Vagina (tissue), 2 donors: ENCODE results near the gene TFCP2L1.

Source experiments
- POLR2AphosphoS5 ChIP-seq, 2 donors: sonication (generic); formaldehyde crosslinking; IDR thresholded peaks; one replicate each; pipeline ENCODE4 v1.9.0; 2017; ENCODE audit warnings: antibody characterized with exemption in 2 of 2, mild to moderate bottlenecking in 2 of 2, low read depth in 1 of 2; ENCODE audit not compliant: insufficient read depth in 1 of 2
- TF ChIP-seq, protein P1 (sequence below), 3 experiments: fragments of 450-650 bp in 2 of 3; fragments of 200-600 bp in 1 of 3; sonication (generic) in 1 of 3; IDR thresholded peaks; one replicate each; pipeline ENCODE4 v1.5.1; 2017 to 2019; ENCODE audit warnings: antibody characterized with exemption in 3 of 3, mild to moderate bottlenecking in 2 of 3, moderate library complexity in 2 of 3

- TF ChIP-seq, protein P1, sequence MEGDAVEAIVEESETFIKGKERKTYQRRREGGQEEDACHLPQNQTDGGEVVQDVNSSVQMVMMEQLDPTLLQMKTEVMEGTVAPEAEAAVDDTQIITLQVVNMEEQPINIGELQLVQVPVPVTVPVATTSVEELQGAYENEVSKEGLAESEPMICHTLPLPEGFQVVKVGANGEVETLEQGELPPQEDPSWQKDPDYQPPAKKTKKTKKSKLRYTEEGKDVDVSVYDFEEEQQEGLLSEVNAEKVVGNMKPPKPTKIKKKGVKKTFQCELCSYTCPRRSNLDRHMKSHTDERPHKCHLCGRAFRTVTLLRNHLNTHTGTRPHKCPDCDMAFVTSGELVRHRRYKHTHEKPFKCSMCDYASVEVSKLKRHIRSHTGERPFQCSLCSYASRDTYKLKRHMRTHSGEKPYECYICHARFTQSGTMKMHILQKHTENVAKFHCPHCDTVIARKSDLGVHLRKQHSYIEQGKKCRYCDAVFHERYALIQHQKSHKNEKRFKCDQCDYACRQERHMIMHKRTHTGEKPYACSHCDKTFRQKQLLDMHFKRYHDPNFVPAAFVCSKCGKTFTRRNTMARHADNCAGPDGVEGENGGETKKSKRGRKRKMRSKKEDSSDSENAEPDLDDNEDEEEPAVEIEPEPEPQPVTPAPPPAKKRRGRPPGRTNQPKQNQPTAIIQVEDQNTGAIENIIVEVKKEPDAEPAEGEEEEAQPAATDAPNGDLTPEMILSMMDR (IDR thresholded peaks at IDR 0.05), result no peak
- no peak for TF ChIP-seq POLR2AphosphoS5 (IDR thresholded peaks at IDR 0.05; ENCODE audit: insufficient read depth in 1 of 2, low read depth in 1 of 2)
These were observed 90.4 kb downstream of the TFCP2L1 start for GRCh38 chr2:121194626-121195025.
